ENCODE data around the gene MRGPRG. TPM values are rescaled to one million over a fixed set of nuclear protein-coding genes. Genes with fewer than 3 reads are reported as not detected.

MRGPRG gene
- total RNA-seq, 2 donors from 2014 or later, result not detected

GRCh38 chr11:3223932-3224381 lies 5.3 kb upstream of the MRGPRG start:
- peak; percentile 73 for DNase-seq
- WGBS, 2 experiments (ENCODE audit: insufficient coverage in 1 of 2, insufficient read length in 1 of 2), result 69% methylated on average over 4 of the region's 4 CpGs; no CpG with 5 or more reads in 1 of the 2 experiments
- H3K4me3 Mint-ChIP-seq, result no peak overlapping the region
- no peaks in the 10 kb centered on the region for H3K4me1 ChIP-seq (ENCODE audit: control insufficient read depth, insufficient read depth, low read length)
- peaks cover 2% of the 10 kb centered on the region for H3K4me1 Mint-ChIP-seq
- no peak overlapping the region for H3K9ac ChIP-seq (ENCODE audit: extremely low read depth, low read length, poor library complexity, severe bottlenecking)
- H3K9me3 ChIP-seq (ENCODE audit: control insufficient read depth, low read length), result no peaks in the 10 kb centered on the region
- H3K27me3 ChIP-seq (ENCODE audit: control insufficient read depth, insufficient read depth, low read length, poor library complexity, severe bottlenecking), result peaks cover 6% of the 10 kb centered on the region
- no peak overlapping the region for H3K27ac Mint-ChIP-seq
- H3K27ac ChIP-seq (ENCODE audit: low read depth, low read length), result no peak overlapping the region
- H3K27me3 Mint-ChIP-seq (ENCODE audit: insufficient read depth), result peaks cover 28% of the 10 kb centered on the region
- TF ChIP-seq, protein P1, sequence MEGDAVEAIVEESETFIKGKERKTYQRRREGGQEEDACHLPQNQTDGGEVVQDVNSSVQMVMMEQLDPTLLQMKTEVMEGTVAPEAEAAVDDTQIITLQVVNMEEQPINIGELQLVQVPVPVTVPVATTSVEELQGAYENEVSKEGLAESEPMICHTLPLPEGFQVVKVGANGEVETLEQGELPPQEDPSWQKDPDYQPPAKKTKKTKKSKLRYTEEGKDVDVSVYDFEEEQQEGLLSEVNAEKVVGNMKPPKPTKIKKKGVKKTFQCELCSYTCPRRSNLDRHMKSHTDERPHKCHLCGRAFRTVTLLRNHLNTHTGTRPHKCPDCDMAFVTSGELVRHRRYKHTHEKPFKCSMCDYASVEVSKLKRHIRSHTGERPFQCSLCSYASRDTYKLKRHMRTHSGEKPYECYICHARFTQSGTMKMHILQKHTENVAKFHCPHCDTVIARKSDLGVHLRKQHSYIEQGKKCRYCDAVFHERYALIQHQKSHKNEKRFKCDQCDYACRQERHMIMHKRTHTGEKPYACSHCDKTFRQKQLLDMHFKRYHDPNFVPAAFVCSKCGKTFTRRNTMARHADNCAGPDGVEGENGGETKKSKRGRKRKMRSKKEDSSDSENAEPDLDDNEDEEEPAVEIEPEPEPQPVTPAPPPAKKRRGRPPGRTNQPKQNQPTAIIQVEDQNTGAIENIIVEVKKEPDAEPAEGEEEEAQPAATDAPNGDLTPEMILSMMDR (conservative IDR thresholded peaks at IDR 0.05), result no peak
- H3K4me3 ChIP-seq (ENCODE audit: low read length), result no peak overlapping the region
- H3K36me3 ChIP-seq (ENCODE audit: control insufficient read depth, insufficient read depth, low read length), result no peaks in the 10 kb centered on the region
- no peaks in the 10 kb centered on the region for H3K9me3 Mint-ChIP-seq
- no peaks in the 10 kb centered on the region for H3K36me3 Mint-ChIP-seq (ENCODE audit: low read depth)

DNA sequence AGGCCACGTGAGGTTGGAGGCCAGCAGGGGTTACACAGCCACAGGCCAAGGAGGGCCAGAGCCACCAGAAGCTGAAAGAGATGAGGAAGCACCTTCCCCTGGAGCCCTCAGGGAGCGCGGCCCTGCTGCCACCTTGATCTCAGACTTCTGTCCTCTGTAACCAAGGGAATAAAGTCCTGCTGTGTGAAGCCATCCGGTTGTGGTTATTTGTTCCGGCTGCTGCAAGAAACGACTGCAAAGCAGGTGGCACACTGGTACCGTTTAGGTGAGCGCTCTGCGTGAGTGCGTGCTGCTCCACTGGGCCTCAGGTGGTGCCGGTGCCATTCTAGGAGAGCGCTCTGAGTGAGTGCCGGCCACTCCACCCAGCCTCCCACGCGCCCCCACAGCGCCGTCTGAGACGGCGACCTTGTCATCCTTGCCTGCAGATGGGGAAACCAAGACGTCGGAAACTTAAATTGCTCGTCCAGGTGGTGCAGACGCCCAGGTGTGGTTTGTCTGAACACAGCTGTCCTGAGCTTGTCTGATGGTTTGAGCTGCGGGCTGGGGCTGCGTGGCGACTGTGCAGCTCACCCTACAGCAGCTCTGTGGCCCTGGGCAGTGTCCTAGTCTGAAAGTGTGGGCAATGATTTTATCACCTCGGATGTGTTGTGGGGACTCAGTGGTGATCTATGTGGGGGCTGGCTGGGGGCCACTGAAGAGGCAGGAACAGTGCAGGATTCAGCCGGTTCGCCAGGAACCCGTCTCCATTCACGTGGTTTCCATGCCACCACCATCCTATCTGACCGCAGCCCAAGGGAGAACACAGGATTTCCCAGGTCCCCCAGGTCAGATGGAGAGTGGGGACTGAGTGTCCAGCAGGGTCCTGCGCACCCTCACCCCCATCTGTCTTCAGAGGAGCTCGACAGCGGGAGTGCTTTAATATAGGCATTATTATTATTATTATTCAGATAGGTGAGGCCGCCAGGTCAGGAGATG lies 4.6 kb upstream of the MRGPRG start:
- 85 to 87% methylated on average over 28 to 33 of the region's 36 CpGs for WGBS, 2 experiments (ENCODE audit: insufficient coverage in 1 of 2, insufficient read length in 1 of 2)
- H3K9ac ChIP-seq (ENCODE audit: extremely low read depth, low read length, poor library complexity, severe bottlenecking), result no peak overlapping the region
- peaks cover 31% of the 10 kb centered on the region for H3K27me3 Mint-ChIP-seq (ENCODE audit: insufficient read depth)
- no peaks in the 10 kb centered on the region for H3K9me3 ChIP-seq (ENCODE audit: control insufficient read depth, low read length)
- H3K27me3 ChIP-seq (ENCODE audit: control insufficient read depth, insufficient read depth, low read length, poor library complexity, severe bottlenecking), result peaks cover 6% of the 10 kb centered on the region
- H3K36me3 Mint-ChIP-seq (ENCODE audit: low read depth), result no peaks in the 10 kb centered on the region
- peaks cover 2% of the 10 kb centered on the region for H3K4me1 Mint-ChIP-seq
- no peak overlapping the region for H3K4me3 Mint-ChIP-seq
- H3K27ac ChIP-seq (ENCODE audit: low read depth, low read length), result no peak overlapping the region
- no peak overlapping the region for H3K27ac Mint-ChIP-seq
- no peak overlapping the region for H3K4me3 ChIP-seq (ENCODE audit: low read length)
- no peaks in the 10 kb centered on the region for H3K4me1 ChIP-seq (ENCODE audit: control insufficient read depth, insufficient read depth, low read length)
- H3K36me3 ChIP-seq (ENCODE audit: control insufficient read depth, insufficient read depth, low read length), result no peaks in the 10 kb centered on the region
- no peaks in the 10 kb centered on the region for H3K9me3 Mint-ChIP-seq
- DNase-seq, result peak; percentile 40
- TF ChIP-seq, protein P1 (conservative IDR thresholded peaks at IDR 0.05), result no peak

DNA sequence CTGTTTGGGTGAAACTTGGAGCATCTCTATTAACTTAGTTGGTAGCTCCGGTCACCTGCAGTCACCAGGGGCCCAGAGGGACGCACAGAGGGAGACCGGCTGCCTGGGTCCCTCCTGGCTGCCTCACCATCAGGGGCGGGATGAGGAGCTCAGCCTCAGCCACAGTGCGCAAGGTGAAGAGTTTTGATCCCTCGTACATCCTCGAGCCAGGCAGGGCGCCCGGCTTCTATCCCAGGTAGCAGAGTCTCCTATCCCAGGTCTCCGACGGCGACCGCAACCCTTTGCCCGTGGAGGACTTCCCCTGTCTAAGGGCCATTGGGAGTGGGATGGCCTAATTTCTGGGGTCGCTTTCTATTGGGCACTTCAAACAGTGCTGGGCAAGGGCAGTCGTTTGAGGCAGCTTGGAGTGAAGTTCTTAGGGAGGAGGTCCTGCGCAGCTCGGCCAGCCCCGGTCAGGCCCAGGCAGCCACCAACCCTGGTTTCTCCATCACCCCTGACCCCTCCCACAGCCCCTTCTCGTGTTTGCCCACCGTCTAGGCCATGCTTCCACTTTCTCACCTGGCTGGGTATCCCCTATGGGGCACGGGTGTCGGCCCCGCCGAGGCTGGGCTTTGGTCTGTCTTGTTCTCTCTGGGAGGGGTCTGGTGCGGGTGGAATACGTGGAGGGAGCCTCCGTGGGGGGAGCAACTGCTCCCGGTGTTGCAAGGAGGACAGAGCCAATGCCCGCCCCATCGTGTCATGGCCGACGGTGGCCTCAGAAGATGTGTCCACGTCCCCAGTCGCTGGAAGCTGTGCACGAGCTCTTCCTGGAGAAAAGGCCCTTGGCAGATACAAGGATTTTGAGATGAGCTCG lies 3.6 kb upstream of the MRGPRG start:
- Histone ChIP-seq H3K27me3 (ENCODE audit: control insufficient read depth, insufficient read depth, low read length, poor library complexity, severe bottlenecking) (peaks cover 6% of the 10 kb centered on the region), H3K4me3 (ENCODE audit: low read length) (no peak overlapping the region), H3K36me3 (ENCODE audit: control insufficient read depth, insufficient read depth, low read length) (no peaks in the 10 kb centered on the region), H3K9ac (ENCODE audit: extremely low read depth, low read length, poor library complexity, severe bottlenecking) (no peak overlapping the region), H3K9me3 (ENCODE audit: control insufficient read depth, low read length) (no peaks in the 10 kb centered on the region), H3K27ac (ENCODE audit: low read depth, low read length) (no peak overlapping the region), H3K4me1 (ENCODE audit: control insufficient read depth, insufficient read depth, low read length) (no peaks in the 10 kb centered on the region)
- H3K4me1 Mint-ChIP-seq, result peaks cover 2% of the 10 kb centered on the region
- H3K36me3 Mint-ChIP-seq (ENCODE audit: low read depth), result no peaks in the 10 kb centered on the region
- peaks cover 35% of the 10 kb centered on the region for H3K27me3 Mint-ChIP-seq (ENCODE audit: insufficient read depth)
- TF ChIP-seq, protein P1 (conservative IDR thresholded peaks at IDR 0.05), result no peak
- no peak for DNase-seq
- no peak overlapping the region for H3K27ac Mint-ChIP-seq
- WGBS, 2 experiments (ENCODE audit: insufficient coverage in 1 of 2, insufficient read length in 1 of 2), result 30% methylated on average over 1 of the region's 37 CpGs; no CpG with 5 or more reads in 1 of the 2 experiments
- H3K4me3 Mint-ChIP-seq, result no peak overlapping the region
- H3K9me3 Mint-ChIP-seq, result no peaks in the 10 kb centered on the region

Measured in endodermal cell (in vitro differentiated cells).